SU-DHL-6 (cell line): ENCODE results near the gene UQCC5.

Experiments
- H2AFZ ChIP-seq: fragments of 200-600 bp; sonication (generic); 2 replicates; pipeline ENCODE4 v1.6.1; 2014; ENCODE audit warnings: low read depth, mild to moderate bottlenecking, moderate library complexity, mixed read lengths, antibody characterized with exemption, low read length; ENCODE audit not compliant: severe bottlenecking
- H3F3A ChIP-seq: fragments of 200-600 bp; shearing (Covaris generic); 2 replicates; pipeline ENCODE4 v1.6.0; 2016; ENCODE audit warnings: antibody characterized with exemption, mild to moderate bottlenecking; ENCODE audit not compliant: insufficient read depth
- H3K27ac ChIP-seq: fragments of 200-600 bp; sonication (generic); 2 replicates; pipeline ENCODE4 v1.5.1; 2016; ENCODE audit warnings: low read depth, mild to moderate bottlenecking, low read length, moderate library complexity, mixed read lengths
- H3K27me3 ChIP-seq: fragments of 200-600 bp; sonication (generic), shearing (Covaris generic); 2 replicates; pipeline ENCODE4 v1.6.0; 2014; ENCODE audit warnings: mild to moderate bottlenecking, low read length
- H3K36me3 ChIP-seq: fragments of 200-600 bp; sonication (generic); 2 replicates; pipeline ENCODE4 v1.6.1; 2014; ENCODE audit warnings: mild to moderate bottlenecking, low read length, mixed read lengths
- H3K4me2 ChIP-seq: fragments of 300-600, 200-600 bp; shearing (Covaris generic), sonication (generic); 2 replicates; pipeline ENCODE4 v1.6.0; 2014; ENCODE audit warnings: low read length, low read depth, mild to moderate bottlenecking; ENCODE audit not compliant: poor library complexity, severe bottlenecking
- H3K4me3 ChIP-seq: fragments of 200-600 bp; sonication (generic); 2 replicates; pipeline ENCODE4 v1.5.1; 2014; ENCODE audit warnings: antibody characterized with exemption, low read length, mild to moderate bottlenecking, mixed read lengths; ENCODE audit not compliant: insufficient read depth, poor library complexity, severe bottlenecking
- H3K79me2 ChIP-seq: fragments of 200-600 bp; sonication (generic); 2 replicates; pipeline ENCODE4 v1.6.1; 2014; ENCODE audit warnings: mild to moderate bottlenecking, low read length, moderate library complexity; ENCODE audit not compliant: insufficient read depth
- H3K9ac ChIP-seq: fragments of 200-600 bp; sonication (generic); 2 replicates; pipeline ENCODE4 v1.7.0; 2014; ENCODE audit warnings: mild to moderate bottlenecking, low read length
- H3K9me2 ChIP-seq: fragments of 200-600 bp; sonication (generic); replicated peaks from 2 replicates; pipeline ENCODE4 v1.6.1; 2014; ENCODE audit warnings: low read length; ENCODE audit not compliant: insufficient read depth
- H3K9me3 ChIP-seq: fragments of 200-600 bp; sonication (generic); 2 replicates; pipeline ENCODE4 v1.6.1; 2014; ENCODE audit warnings: low read length, mixed read lengths; ENCODE audit not compliant: insufficient read depth
- H4K20me1 ChIP-seq: fragments of 200-600 bp; sonication (generic); 2 replicates; pipeline ENCODE4 v1.6.1; 2014; ENCODE audit warnings: low read depth, mild to moderate bottlenecking, antibody characterized with exemption, low read length, moderate library complexity, mixed read lengths
- CTCF ChIP-seq: fragments of 200-600 bp; sonication (generic); IDR thresholded peaks from one replicate; pipeline ENCODE4 v1.5.1; 2017; ENCODE audit warnings: antibody characterized with exemption, mild to moderate bottlenecking, low read length, moderate library complexity; ENCODE audit not compliant: insufficient read depth, poor library complexity, severe bottlenecking
- EZH2phosphoT487 ChIP-seq: fragments of 200-600 bp; sonication (generic), shearing (Covaris generic); conservative IDR thresholded peaks from 2 replicates; pipeline ENCODE4 v1.6.1; 2018; ENCODE audit warnings: mild to moderate bottlenecking, antibody characterized with exemption, low read length, moderate library complexity, mixed read lengths

UQCC5 gene

DNA sequence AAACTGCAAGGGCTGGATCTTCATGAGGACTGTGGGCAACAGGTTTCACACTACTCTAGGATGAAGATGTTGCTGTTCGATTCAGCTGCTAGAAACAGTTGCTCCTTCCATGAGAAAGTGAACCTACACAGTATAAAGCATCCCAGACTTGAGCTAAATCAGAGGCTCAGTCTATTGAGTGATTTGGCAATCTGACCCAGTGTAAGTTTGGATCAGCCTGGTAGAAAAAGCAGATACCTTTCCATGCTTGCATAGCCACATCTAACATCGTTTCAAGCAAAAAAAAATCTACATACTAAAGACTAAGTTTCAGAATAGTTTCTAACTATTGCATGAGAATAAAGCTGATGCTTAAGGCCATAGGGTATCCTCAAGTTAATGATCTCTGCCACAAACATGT is 4.6 kb downstream of the UQCC5 start:
- Histone ChIP-seq H3K9ac (no peak overlapping the region), H4K20me1 (peaks cover 12% of the 10 kb centered on the region; the same call in 1 of the 2 replicates), H3K9me3 (no peaks in the 10 kb centered on the region), H3K79me2 (peaks cover 48% of the 10 kb centered on the region), H3K4me3 (no peak overlapping the region), H3K27ac (no peak overlapping the region), H2AFZ (no peak overlapping the region), H3K36me3 (peaks cover 6% of the 10 kb centered on the region; the same call in 1 of the 2 replicates), H3F3A (peaks cover 27% of the 10 kb centered on the region), H3K4me2 (no peak overlapping the region), H3K27me3 (no peaks in the 10 kb centered on the region), H3K9me2 (no peaks in the 10 kb centered on the region)
- TF ChIP-seq CTCF, result no peak

DNA sequence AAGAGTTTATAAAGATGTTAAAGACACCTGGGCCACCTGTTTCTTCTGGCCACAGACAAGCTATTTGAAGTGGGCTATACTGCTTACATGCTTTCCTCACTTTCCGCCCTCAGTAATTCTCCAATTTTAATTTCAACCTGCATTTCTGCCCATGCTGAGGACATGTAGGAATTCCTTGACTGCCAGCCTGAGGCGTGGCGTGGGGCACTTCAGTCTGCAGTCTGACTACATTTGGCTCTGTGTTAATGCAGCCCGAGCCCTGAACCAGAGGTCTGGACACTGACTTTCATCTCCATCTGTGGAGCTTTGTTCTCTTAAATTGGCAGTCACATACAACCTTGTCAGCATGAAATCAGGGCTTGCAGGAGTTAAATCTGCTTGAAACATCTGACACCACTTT is 8.5 kb downstream of the UQCC5 start:
- Histone ChIP-seq H3K9ac (no peak overlapping the region), H4K20me1 (peaks cover 17% of the 10 kb centered on the region; the same call in 1 of the 2 replicates), H3K27me3 (no peaks in the 10 kb centered on the region), H3K9me2 (no peaks in the 10 kb centered on the region), H3K27ac (no peak overlapping the region), H3K79me2 (peaks cover 18% of the 10 kb centered on the region; the same call in 1 of the 2 replicates), H2AFZ (no peak overlapping the region), H3K4me3 (no peak overlapping the region), H3K4me2 (no peak overlapping the region), H3K36me3 (peaks cover 27% of the 10 kb centered on the region), H3F3A (peaks cover 44% of the 10 kb centered on the region), H3K9me3 (no peaks in the 10 kb centered on the region)
- no peak for TF ChIP-seq EZH2phosphoT487
- TF ChIP-seq CTCF, result no peak

GRCh38 chr3:52546111-52546901 is 9.9 kb downstream of the UQCC5 start:
- Histone ChIP-seq H3K4me3 (no peak overlapping the region), H3K9me3 (no peaks in the 10 kb centered on the region), H3F3A (peaks cover 33% of the 10 kb centered on the region), H3K27me3 (no peaks in the 10 kb centered on the region), H4K20me1 (peaks cover 10% of the 10 kb centered on the region; the same call in 1 of the 2 replicates), H3K79me2 (peaks cover 13% of the 10 kb centered on the region; the same call in 1 of the 2 replicates), H3K4me2 (no peak overlapping the region), H3K36me3 (peaks cover 22% of the 10 kb centered on the region), H2AFZ (no peak overlapping the region), H3K9me2 (no peaks in the 10 kb centered on the region), H3K9ac (no peak overlapping the region), H3K27ac (no peak overlapping the region)
- TF ChIP-seq EZH2phosphoT487 (no peak), CTCF (no peak)
